IPS DF 4.7 (cell line): ENCODE results near the gene EGFR.

ENCODE experiments used
- DNase-seq: peaks from one replicate; pipeline ENCODE4 v3.0.0-alpha.2; 2013; ENCODE audit warnings: low spot score; ENCODE audit errors: extremely low read depth

Gene EGFR

GRCh38 chr7:55060636-55061022 is 41.8 kb downstream of the EGFR start:
- DNase-seq, result no peak

DNA sequence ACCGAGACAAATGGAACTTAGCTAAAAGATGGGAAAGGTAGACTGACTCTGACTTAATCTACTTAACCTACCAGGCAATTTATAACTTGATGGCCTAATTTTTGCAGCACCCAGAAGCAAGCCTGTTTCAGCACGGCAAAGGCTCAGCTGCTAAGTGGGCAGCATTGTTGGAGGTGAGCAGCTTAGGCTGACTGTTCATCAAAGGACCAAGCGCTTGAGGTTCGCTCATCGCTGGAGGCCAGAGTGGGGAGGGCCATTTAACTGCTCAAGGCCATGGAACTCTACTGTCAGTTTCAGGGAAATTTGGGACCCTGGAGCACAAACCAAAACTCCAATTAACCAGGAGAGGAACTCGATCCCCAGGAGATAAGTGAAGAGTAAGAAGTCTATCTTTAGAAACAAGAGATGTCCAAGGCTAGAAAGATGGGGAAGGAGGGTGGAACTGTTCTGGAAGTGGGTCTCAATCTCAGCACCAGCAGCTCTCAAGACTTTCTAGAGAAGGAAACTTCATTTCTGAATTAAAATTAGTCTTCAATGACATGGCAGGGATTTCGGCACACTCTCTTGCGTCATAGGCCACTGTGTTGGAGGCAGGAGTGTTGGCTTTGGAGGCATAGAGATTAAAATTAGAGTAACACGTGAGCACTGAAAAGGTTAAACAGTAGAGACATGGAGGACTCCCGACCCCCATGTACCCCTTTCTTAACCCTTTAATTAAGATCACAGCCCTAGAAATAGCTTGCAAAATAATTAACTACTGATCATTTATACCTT is 43.1 kb downstream of the EGFR start:
- DNase-seq, result no peak

GRCh38 chr7:55063061-55063460 is 44.2 kb downstream of the EGFR start:
- DNase-seq, result no peak

DNA sequence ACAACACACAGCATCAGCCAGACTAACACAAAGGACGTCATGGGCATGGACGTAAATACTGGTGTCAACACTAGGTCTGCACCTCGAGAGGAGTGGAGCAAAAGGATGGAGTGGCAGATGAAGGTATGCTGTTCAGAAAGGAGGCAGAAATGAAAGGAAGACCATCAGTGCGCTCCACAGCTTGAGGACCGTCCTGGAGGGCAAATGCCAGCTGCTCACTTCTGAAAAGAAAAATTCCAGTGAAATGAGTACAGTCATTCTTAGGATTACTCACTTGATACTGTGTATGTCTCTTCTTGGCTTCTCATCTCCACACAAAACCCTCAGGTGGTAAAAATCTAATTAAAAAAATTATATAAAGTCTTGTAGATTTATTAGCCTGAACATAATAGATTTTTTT is 44.8 kb downstream of the EGFR start:
- DNase-seq, result no peak

GRCh38 chr7:55065079-55065478 is 46.3 kb downstream of the EGFR start:
- DNase-seq, result no peak

DNA sequence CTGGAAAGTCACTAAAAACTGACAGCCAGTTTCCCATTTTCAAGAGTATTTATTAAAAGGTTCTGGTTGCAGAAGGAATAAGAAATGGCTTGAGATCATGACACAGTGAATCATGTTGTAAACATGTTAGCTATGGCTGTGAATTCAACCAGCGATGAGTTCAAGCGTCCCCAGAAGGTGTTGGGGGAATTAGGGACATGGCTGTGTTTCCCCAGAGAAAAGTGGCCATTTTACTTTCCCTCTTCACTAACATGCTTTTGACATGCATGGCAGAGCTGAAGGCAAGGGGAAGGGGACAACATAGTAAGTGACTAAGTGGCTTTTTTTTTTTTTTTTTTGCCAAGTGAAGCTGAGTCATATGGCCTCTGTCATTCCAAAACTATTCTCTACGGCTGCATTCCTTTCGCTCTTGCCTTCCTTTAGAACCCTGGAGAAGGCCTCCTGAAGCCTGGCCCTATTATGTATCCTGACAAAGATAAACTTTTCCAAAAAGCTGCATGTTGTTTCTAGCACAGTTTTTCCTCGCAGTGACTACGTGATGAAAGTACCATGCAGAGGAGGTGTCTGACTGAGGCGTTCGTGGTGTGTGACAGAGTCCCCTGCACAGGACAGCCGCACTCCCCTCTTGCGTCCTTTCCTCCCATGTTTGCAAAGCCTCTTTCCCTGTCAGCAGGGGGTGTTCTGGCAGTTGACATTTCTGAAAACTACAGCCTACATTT is 46.9 kb downstream of the EGFR start:
- DNase-seq, result no peak

DNA sequence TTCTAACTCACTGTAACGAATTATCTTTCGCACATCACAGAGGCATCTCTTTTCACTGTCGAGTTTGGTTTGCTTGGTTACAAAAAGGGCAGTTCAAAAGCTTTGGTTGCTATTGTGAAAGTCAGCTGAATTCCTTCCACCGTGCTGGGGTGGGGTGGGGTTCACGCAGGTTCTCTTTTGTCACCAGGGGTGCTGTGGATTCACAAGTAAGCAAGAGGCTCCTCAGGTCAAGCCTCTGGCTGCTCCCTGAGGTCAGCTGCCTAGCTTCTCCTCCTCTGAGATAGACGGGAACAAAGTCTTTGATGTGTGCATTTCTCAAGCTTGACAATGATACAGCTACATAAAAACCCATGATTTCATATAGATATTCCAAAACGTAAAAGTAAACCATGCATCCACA is 47.7 kb downstream of the EGFR start:
- no peak for DNase-seq

GRCh38 chr7:55066938-55067337 is 48.1 kb downstream of the EGFR start:
- no peak for DNase-seq

GRCh38 chr7:55067748-55068147 is 48.9 kb downstream of the EGFR start:
- no peak for DNase-seq

DNA sequence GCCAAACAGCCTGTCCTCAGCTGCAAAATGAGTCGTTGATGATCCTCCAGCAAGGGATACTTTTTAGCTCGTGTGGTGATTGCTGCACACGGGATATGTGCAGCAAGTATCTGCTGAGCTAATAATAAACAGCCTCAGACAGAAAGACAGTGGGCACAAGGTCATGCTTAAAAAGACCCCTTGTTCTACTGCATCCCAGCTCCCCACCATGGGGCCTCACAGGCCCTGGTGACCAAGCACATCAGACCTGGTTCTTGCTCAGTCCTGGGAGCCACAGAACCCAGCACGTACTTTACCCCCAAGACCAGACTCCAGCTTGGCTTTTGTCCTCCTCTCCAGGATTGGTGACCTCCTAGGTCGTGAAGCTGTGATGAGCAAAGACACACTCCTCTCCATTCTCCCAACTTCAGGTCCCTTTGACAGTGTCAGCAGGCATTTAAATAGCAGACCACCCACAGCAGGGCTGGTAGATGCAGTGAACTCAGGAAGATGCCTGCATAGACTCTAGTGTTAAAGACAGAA is 50.5 kb downstream of the EGFR start:
- no peak for DNase-seq

- DNase-seq, result no peak
Observed at GRCh38 chr7:55070271-55070743, 51.5 kb downstream of the EGFR start.

- no peak for DNase-seq
Observed at GRCh38 chr7:55070854-55071253, 52.0 kb downstream of the EGFR start.

DNA sequence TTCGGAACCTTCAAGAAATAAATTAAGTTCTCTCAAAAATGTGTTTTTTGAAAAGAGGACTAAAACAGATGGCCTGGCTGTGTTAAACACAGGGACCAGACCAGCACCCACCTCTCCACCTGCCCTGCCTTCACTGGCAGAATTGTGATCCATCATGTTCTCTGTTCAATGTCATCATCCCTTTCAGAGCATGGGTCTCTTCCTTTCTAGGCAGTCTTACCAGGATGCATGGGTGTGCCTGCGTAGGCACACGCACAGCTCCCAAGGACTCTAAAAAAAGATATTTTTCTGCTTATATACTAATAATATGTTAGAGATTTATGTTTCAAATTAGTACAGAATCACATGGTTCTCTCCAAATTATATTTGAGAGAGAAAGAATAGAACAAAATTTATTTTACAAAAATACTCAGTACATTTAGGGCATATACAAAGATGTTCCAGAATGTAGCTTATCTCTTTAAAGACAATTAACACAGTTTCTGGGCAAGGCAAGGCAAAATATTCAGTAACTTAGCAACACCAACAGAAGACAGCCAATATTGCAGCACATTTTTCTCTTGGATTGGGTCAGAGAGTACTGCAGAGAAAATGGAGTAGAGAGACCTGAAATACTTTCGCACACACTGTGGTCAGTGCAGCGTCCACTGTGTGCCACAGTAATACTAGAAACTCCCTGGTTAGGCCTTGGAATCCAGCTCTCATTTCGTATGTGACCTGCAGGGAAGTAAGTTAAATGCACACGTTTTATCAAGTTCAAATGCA is 52.8 kb downstream of the EGFR start:
- no peak for DNase-seq

DNA sequence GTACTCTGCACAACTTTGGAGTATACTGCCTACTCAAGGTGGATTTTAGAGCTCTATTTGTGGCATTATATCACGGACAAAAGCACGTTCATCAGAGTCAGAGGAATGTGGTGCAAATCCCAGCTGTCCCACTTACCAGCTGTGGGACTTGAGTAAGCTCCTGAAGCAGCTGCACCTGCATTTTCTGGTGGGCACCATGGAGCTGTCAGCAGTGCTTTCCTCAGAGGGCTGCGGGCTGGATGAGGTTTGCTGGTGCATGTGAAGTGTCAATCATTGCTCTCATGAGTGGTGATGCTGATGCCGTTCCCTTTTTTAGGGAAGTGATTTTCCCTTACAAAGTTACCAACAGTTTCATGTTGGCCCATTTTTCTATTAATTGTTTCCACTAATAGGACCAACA is 53.4 kb downstream of the EGFR start:
- no peak for DNase-seq

GRCh38 chr7:55073051-55073511 is 54.3 kb downstream of the EGFR start:
- no peak for DNase-seq

DNA sequence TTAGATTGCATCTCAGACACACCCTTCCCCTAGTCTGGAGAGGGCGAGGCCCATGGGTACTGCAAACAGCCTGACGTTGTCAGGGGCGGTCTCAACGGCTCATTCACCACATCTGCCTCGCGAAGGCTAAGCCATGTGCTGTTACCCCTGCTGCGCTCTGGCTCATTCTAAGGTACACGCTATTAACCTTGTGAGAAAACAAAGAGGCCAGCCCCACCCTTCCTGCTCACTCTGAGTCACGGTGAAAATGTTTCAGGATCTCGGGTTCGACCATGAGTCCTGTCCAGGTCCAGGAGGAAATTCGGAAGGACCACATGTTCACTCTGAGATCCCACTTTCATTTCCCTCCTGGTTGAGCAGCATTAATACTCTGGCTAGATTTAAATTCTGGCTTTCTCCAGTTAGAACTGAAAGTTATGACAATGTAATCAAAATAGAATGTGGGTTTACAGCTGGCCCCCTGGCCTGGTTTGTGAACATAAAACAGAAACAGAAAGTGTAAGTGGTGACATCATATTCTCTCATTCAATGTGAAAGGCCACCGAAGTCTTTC is 55.2 kb downstream of the EGFR start:
- no peak for DNase-seq

DNA sequence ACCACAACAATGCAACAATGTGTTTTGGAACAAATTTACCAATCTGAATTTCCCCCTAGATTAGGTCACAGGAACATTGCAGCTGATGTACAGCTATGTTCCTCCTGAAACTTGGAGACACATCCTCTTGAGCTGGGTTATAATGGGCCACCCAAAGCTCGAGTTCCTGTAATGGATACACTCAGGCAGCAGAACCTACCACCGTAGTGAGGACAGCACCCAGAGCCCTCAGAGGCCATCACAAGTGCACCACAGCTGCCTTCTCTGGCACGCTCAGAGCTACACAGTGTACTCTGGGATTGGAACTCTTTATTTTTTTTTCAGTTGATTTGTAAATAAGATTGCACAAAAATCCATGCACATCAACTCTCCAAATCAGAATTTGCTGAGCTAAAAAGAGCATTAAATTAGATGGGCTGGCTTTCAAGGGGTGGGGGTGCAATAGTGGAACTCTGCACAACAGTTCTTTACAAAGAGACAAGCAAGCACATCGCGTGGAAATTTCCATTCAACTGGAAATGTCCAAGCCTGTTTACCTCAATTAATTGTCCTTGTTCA is 56.7 kb downstream of the EGFR start:
- no peak for DNase-seq

DNA sequence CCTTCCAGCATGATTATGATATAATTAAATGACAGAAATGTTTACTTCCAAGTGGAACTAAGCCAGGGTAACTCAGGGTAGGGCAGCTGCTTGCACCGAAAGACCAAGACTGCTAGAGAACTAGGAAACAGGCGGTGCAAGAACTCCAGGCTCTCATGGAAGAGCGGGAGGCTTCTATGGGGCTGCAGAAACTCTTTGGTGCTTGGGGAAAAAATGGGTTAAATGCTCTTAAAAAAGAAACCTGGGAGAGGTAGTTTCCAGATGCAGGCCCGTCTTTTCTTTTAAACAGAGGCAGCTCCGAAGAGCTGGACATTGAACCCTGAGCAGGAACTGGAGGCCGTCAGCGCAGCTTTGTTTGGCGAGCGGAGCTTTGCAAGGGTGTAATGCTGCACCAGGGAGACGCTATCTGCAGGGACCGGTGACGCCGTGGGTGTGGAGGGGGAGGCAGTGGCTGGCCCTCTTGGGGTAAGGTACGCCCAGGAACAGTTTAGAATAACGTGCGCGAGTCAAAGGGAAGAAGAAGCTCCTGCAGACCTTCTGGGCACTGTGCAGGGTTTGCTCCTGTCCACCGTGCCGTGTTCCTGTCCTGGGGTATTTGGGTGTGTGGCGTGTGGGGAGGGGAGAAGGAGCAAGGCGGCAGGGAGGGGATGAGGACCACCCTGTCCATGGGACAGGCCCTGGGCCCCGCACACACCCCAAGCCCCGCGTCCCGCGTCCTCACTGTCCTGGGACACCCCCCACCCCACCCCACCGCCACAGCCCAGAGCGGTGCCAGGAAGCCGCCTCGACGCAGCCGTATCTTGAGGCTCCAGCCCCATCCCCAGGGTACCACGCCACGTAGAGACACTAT is 59.0 kb downstream of the EGFR start:
- DNase-seq, result no peak

- no peak for DNase-seq
Observed at GRCh38 chr7:55078465-55079372, 59.9 kb downstream of the EGFR start.
